Neural cell (in vitro differentiated cells): ENCODE measurements around the gene LTBP4. TPM values are rescaled to one million over a fixed set of nuclear protein-coding genes. Genes with fewer than 3 reads are reported as not detected.

ENCODE experiments used
- H2AFZ ChIP-seq: fragments of 200-600, 300-800 bp; sonication (generic), shearing (Covaris generic); 2 replicates; pipeline ENCODE4 v1.6.0; 2014; ENCODE audit warnings: low read depth, mild to moderate bottlenecking, antibody characterized with exemption, low read length, moderate library complexity
- H3F3A ChIP-seq: fragments of 200-600 bp; shearing (Covaris generic); 2 replicates; pipeline ENCODE4 v1.6.1; 2016; ENCODE audit warnings: mild to moderate bottlenecking, moderate library complexity, mixed read lengths, antibody characterized with exemption, low read length; ENCODE audit not compliant: insufficient read depth, poor library complexity, severe bottlenecking
- H3K27ac ChIP-seq: fragments of 200-600, 300-800 bp; sonication (generic), shearing (Covaris generic); 2 replicates; pipeline ENCODE4 v1.5.1; 2014; ENCODE audit warnings: mild to moderate bottlenecking, low read length, moderate library complexity
- H3K27me3 ChIP-seq: fragments of 300-800, 200-600 bp; sonication (generic), shearing (Covaris generic); 2 replicates; pipeline ENCODE4 v1.6.0; 2014; ENCODE audit warnings: mild to moderate bottlenecking, low read depth, low read length, moderate library complexity; ENCODE audit not compliant: insufficient read depth
- H3K36me3 ChIP-seq: fragments of 300-800, 200-600 bp; sonication (generic), shearing (Covaris generic); 2 replicates; pipeline ENCODE4 v1.5.1; 2014; ENCODE audit warnings: mild to moderate bottlenecking, antibody characterized with exemption, low read length, moderate library complexity; ENCODE audit not compliant: insufficient read depth
- H3K4me2 ChIP-seq: fragments of 300-800, 200-600 bp; sonication (generic), shearing (Covaris generic); 2 replicates; pipeline ENCODE4 v1.6.0; 2014; ENCODE audit warnings: mild to moderate bottlenecking, low read length
- H3K4me3 ChIP-seq: fragments of 300-800, 200-600 bp; sonication (generic), shearing (Covaris generic); 2 replicates; pipeline ENCODE4 v1.5.1; 2014; ENCODE audit warnings: mild to moderate bottlenecking, low read length, moderate library complexity
- H3K79me2 ChIP-seq: fragments of 200-600 bp; shearing (Covaris generic); replicated peaks from 2 replicates; pipeline ENCODE4 v1.6.0; 2014; ENCODE audit warnings: mild to moderate bottlenecking, low read length, moderate library complexity; ENCODE audit not compliant: insufficient read depth
- H3K9ac ChIP-seq: fragments of 300-800, 200-600 bp; sonication (generic), shearing (Covaris generic); 2 replicates; pipeline ENCODE4 v1.6.1; 2016; ENCODE audit warnings: mild to moderate bottlenecking, low read length, mixed read lengths
- H3K9me2 ChIP-seq: fragments of 200-600 bp; shearing (Covaris generic); 2 replicates; pipeline ENCODE4 v1.6.1; 2016; ENCODE audit warnings: mild to moderate bottlenecking, low read length, mixed read lengths; ENCODE audit not compliant: insufficient read depth
- H3K9me3 ChIP-seq: fragments of 200-600, 300-800 bp; sonication (generic), shearing (Covaris generic); 2 replicates; pipeline ENCODE4 v1.6.1; 2016; ENCODE audit warnings: mild to moderate bottlenecking, mixed run types, low read length, moderate library complexity, mixed read lengths
- H4K20me1 ChIP-seq: fragments of 200-600 bp; shearing (Covaris generic); 2 replicates; pipeline ENCODE4 v1.6.1; 2016; ENCODE audit warnings: mild to moderate bottlenecking, mixed run types; ENCODE audit not compliant: insufficient read depth
- CTCF ChIP-seq: fragments of 450-650 bp; IDR thresholded peaks from 2 replicates; pipeline ENCODE4 v1.5.1; 2014; ENCODE audit warnings: antibody characterized with exemption, mild to moderate bottlenecking, moderate library complexity; ENCODE audit not compliant: poor library complexity, severe bottlenecking
- EP300 ChIP-seq: fragments of 450-650 bp; conservative IDR thresholded peaks from 2 replicates; pipeline ENCODE4 v1.6.1; 2014; ENCODE audit warnings: antibody characterized with exemption, mild to moderate bottlenecking, moderate library complexity; ENCODE audit not compliant: poor library complexity, severe bottlenecking
- EZH2 ChIP-seq: fragments of 200-600, 300-800 bp; shearing (Covaris generic), sonication (generic); IDR thresholded peaks from 2 replicates; pipeline ENCODE4 v1.6.1; 2014; ENCODE audit warnings: antibody characterized with exemption, low read length, borderline replicate concordance, mild to moderate bottlenecking; ENCODE audit not compliant: insufficient read depth, poor library complexity, severe bottlenecking
- MXI1 ChIP-seq: fragments of 450-650 bp; conservative IDR thresholded peaks from 2 replicates; pipeline ENCODE4 v1.6.1; 2014; ENCODE audit warnings: antibody characterized with exemption, mild to moderate bottlenecking; ENCODE audit not compliant: poor library complexity, severe bottlenecking
- POLR2AphosphoS5 ChIP-seq: IDR thresholded peaks from 2 replicates; pipeline ENCODE4 v1.6.1; 2012
- RAD21 ChIP-seq: fragments of 450-650 bp; conservative IDR thresholded peaks from 2 replicates; pipeline ENCODE4 v1.6.1; 2014; ENCODE audit warnings: antibody characterized with exemption, mild to moderate bottlenecking, moderate library complexity
- REST ChIP-seq: IDR thresholded peaks from 2 replicates; pipeline ENCODE4 v1.6.1; 2012; ENCODE audit warnings: borderline replicate concordance
- SMC3 ChIP-seq: fragments of 450-650 bp; conservative IDR thresholded peaks from 2 replicates; pipeline ENCODE4 v1.6.1; 2014; ENCODE audit warnings: antibody characterized with exemption, mild to moderate bottlenecking, moderate library complexity; ENCODE audit not compliant: poor library complexity
- TAF1 ChIP-seq: IDR thresholded peaks from 2 replicates; pipeline ENCODE4 v1.6.1; 2012; ENCODE audit warnings: low read depth
- polyA plus RNA-seq: library from polyadenylated mRNA; depleted of rRNA; stranded (reverse); fragments of >200 nt; gene quantifications from 2 replicates; pipeline ENCODE4 v1.2.3, GENCODE V29; 2014

The LTBP4 gene
- polyA plus RNA-seq, 1 donor from 2014 or later: 55.6 TPM

- TF ChIP-seq MXI1: no peak
- TF ChIP-seq EP300: no peak
- no peak for TF ChIP-seq RAD21
- TF ChIP-seq SMC3: no peak
- TF ChIP-seq CTCF: no peak
- TF ChIP-seq POLR2AphosphoS5: no peak
- TF ChIP-seq TAF1: no peak
- no peak for TF ChIP-seq EZH2
- no peak for TF ChIP-seq REST
Observed at GRCh38 chr19:40604171-40604646, 3.0 kb downstream of the LTBP4 start.

GRCh38 chr19:40604647-40605215, 3.6 kb downstream of the LTBP4 start:
- H3K9me2 ChIP-seq: no peaks in the 10 kb centered on the region
- H3K9me3 ChIP-seq: no peaks in the 10 kb centered on the region
- TF ChIP-seq EZH2: no peak
- TF ChIP-seq TAF1: no peak
- TF ChIP-seq CTCF: no peak
- no peak for TF ChIP-seq RAD21
- TF ChIP-seq POLR2AphosphoS5: no peak
- no peak for TF ChIP-seq EP300
- TF ChIP-seq MXI1: no peak
- TF ChIP-seq SMC3: no peak
- no peak for TF ChIP-seq REST
- H3K9ac ChIP-seq: no peak overlapping the region
- no peak overlapping the region for H3K27ac ChIP-seq
- H3K4me2 ChIP-seq: no peak overlapping the region
- no peaks in the 10 kb centered on the region for H4K20me1 ChIP-seq
- peaks cover 4% of the 10 kb centered on the region for H3F3A ChIP-seq
- peak overlapping the region; percentile 57 for H3K4me3 ChIP-seq
- H3K36me3 ChIP-seq: no peaks in the 10 kb centered on the region
- no peaks in the 10 kb centered on the region for H3K79me2 ChIP-seq
- H3K27me3 ChIP-seq: peaks cover 47% of the 10 kb centered on the region
- H2AFZ ChIP-seq: no peak overlapping the region

More at GRCh38 chr19:40604171-40604646, 3.0 kb downstream of the LTBP4 start:
- H3K4me3 ChIP-seq: peak overlapping the region; percentile 64
- peaks cover 41% of the 10 kb centered on the region for H3K27me3 ChIP-seq
- H3K9ac ChIP-seq: peak overlapping the region; percentile 46
- H3K79me2 ChIP-seq: no peaks in the 10 kb centered on the region
- H3K4me2 ChIP-seq: no peak overlapping the region
- H3K9me2 ChIP-seq: no peaks in the 10 kb centered on the region
- H3F3A ChIP-seq: peaks cover 4% of the 10 kb centered on the region
- no peaks in the 10 kb centered on the region for H3K9me3 ChIP-seq
- no peaks in the 10 kb centered on the region for H4K20me1 ChIP-seq
- H3K27ac ChIP-seq: no peak overlapping the region
- no peaks in the 10 kb centered on the region for H3K36me3 ChIP-seq
- no peak overlapping the region for H2AFZ ChIP-seq
